ENCODE results near the gene RAB7A. TPM values are rescaled to one million over a fixed set of nuclear protein-coding genes. Genes with fewer than 3 reads are reported as not detected.
"Not testable (repeated sequence)": the region's sequence is repeated elsewhere in the genome, so short reads cannot be mapped to it uniquely, and the experiment has no call there.

The RAB7A gene
- total RNA-seq, 1 experiment from 2014 or later = 284 TPM

GRCh38 chr3:128768471-128768870 lies 42.5 kb downstream of the RAB7A start:
- Mint-ChIP-seq H3K36me3 (ENCODE audit: insufficient read depth, unreplicated experiment) (peaks cover 25% of the 10 kb centered on the region), H3K4me1 (ENCODE audit: low read depth, unreplicated experiment) (peaks cover 19% of the 10 kb centered on the region), H3K27ac (ENCODE audit: unreplicated experiment) (no peak overlapping the region), H3K9me3 (ENCODE audit: unreplicated experiment) (no peaks in the 10 kb centered on the region), H3K27me3 (ENCODE audit: insufficient read depth, unreplicated experiment) (no peaks in the 10 kb centered on the region), H3K4me3 (ENCODE audit: unreplicated experiment) (no peak overlapping the region)
- BruUV-seq (replicated peaks) = no TSS peak
- H3K4me3 ChIP-seq (ENCODE audit: low read depth, low read length) = no peak overlapping the region
- ChIA-PET CTCF (interaction anchor here (0.7 kb wide), 1 partner anchor 31 kb away, joined by 5 read pairs; no protein-coding TSS in a partner anchor), POLR2A (no interaction called here)
- no peaks in the 10 kb centered on the region for H3K36me3 ChIP-seq (ENCODE audit: control insufficient read depth, insufficient read depth, low read length)
- no peak for TF ChIP-seq CTCF (IDR thresholded peaks at IDR 0.05; ENCODE audit: insufficient read depth in 1 of 2, low read depth in 1 of 2, low read length in 1 of 2, severe bottlenecking in 1 of 2, unreplicated experiment in 1 of 2)
- H3K27me3 ChIP-seq (replicated peaks; ENCODE audit: control insufficient read depth, insufficient read depth, low read length) = no peaks in the 10 kb centered on the region
- H3K4me1 ChIP-seq = peaks cover 8% of the 10 kb centered on the region; the same call in 1 of the 2 replicates
- no peaks in the 10 kb centered on the region for H3K9me3 ChIP-seq
- intact Hi-C loops (cut with micrococcal nuclease; ENCODE audit: unreplicated experiment) = no loop called here
- no peak for DNase-seq

- ChIA-PET CTCF (no interaction called here), POLR2A (no interaction called here)
- no peak for DNase-seq
- Histone ChIP-seq H3K4me3 (ENCODE audit: low read depth, low read length) (no peak overlapping the region), H3K36me3 (ENCODE audit: control insufficient read depth, insufficient read depth, low read length) (no peaks in the 10 kb centered on the region), H3K4me1 (peaks cover 8% of the 10 kb centered on the region; the same call in 1 of the 2 replicates), H3K27me3 (replicated peaks; ENCODE audit: control insufficient read depth, insufficient read depth, low read length) (no peaks in the 10 kb centered on the region), H3K9me3 (no peaks in the 10 kb centered on the region)
- Mint-ChIP-seq H3K4me3 (ENCODE audit: unreplicated experiment) (no peak overlapping the region), H3K36me3 (ENCODE audit: insufficient read depth, unreplicated experiment) (peaks cover 14% of the 10 kb centered on the region), H3K9me3 (ENCODE audit: unreplicated experiment) (no peaks in the 10 kb centered on the region), H3K4me1 (ENCODE audit: low read depth, unreplicated experiment) (peaks cover 24% of the 10 kb centered on the region), H3K27ac (ENCODE audit: unreplicated experiment) (no peak overlapping the region), H3K27me3 (ENCODE audit: insufficient read depth, unreplicated experiment) (no peaks in the 10 kb centered on the region)
- TF ChIP-seq CTCF (IDR thresholded peaks at IDR 0.05; ENCODE audit: insufficient read depth in 1 of 2, low read depth in 1 of 2, low read length in 1 of 2, severe bottlenecking in 1 of 2, unreplicated experiment in 1 of 2) = no peak
- intact Hi-C loops (cut with micrococcal nuclease; ENCODE audit: unreplicated experiment) = no loop called here
- no TSS peak for BruUV-seq (replicated peaks)
These were observed 44.4 kb downstream of the RAB7A start for GRCh38 chr3:128770387-128770786.

GRCh38 chr3:128773189-128773588 lies 47.2 kb downstream of the RAB7A start:
- H3K27me3 Mint-ChIP-seq (ENCODE audit: insufficient read depth, unreplicated experiment); CTCF ChIA-PET; H3K4me1 ChIP-seq; DNase-seq; H3K36me3 Mint-ChIP-seq (ENCODE audit: insufficient read depth, unreplicated experiment); H3K4me3 Mint-ChIP-seq (ENCODE audit: unreplicated experiment); H3K36me3 ChIP-seq (ENCODE audit: control insufficient read depth, insufficient read depth, low read length); H3K27me3 ChIP-seq (replicated peaks; ENCODE audit: control insufficient read depth, insufficient read depth, low read length); H3K9me3 ChIP-seq; H3K4me3 ChIP-seq (ENCODE audit: low read depth, low read length); H3K9me3 Mint-ChIP-seq (ENCODE audit: unreplicated experiment); H3K27ac Mint-ChIP-seq (ENCODE audit: unreplicated experiment); BruUV-seq (replicated peaks); intact Hi-C loops (cut with micrococcal nuclease; ENCODE audit: unreplicated experiment); POLR2A ChIA-PET: not testable (repeated sequence)
- H3K4me1 Mint-ChIP-seq (ENCODE audit: low read depth, unreplicated experiment) = peaks cover 23% of the 10 kb centered on the region

- BruUV-seq (replicated peaks); H3K36me3 Mint-ChIP-seq (ENCODE audit: insufficient read depth, unreplicated experiment); intact Hi-C loops (cut with micrococcal nuclease; ENCODE audit: unreplicated experiment); H3K27me3 Mint-ChIP-seq (ENCODE audit: insufficient read depth, unreplicated experiment); H3K9me3 ChIP-seq; H3K36me3 ChIP-seq (ENCODE audit: control insufficient read depth, insufficient read depth, low read length); H3K4me3 Mint-ChIP-seq (ENCODE audit: unreplicated experiment); H3K27ac Mint-ChIP-seq (ENCODE audit: unreplicated experiment); POLR2A ChIA-PET; H3K9me3 Mint-ChIP-seq (ENCODE audit: unreplicated experiment); H3K27me3 ChIP-seq (replicated peaks; ENCODE audit: control insufficient read depth, insufficient read depth, low read length); CTCF ChIA-PET; DNase-seq; H3K4me3 ChIP-seq (ENCODE audit: low read depth, low read length): not testable (repeated sequence)
- H3K4me1 Mint-ChIP-seq (ENCODE audit: low read depth, unreplicated experiment) = peaks cover 24% of the 10 kb centered on the region
- H3K4me1 ChIP-seq = peaks cover 13% of the 10 kb centered on the region
These were observed 47.6 kb downstream of the RAB7A start for GRCh38 chr3:128773592-128773991.

Measured in Caco-2 (cell line).